A673 (cell line): Measurements from ENCODE around the gene UBE2E1. TPM values are rescaled to one million over a fixed set of nuclear protein-coding genes. Genes with fewer than 3 reads are reported as not detected.

Source experiments
- BruUV-seq: library from RNA; stranded (reverse); fragments of 400-500 nt; replicated peaks from 2 replicates; lab custom pipeline; 2021; lab: Mats Ljungman, UMichigan
- CTCF ChIA-PET: fragments of 300-600 bp; sonication (Branson Sonifier 250); formaldehyde crosslinking; loops from one replicate; lab custom pipeline; 2022; ENCODE audit warnings: antibody characterized with exemption; lab: Charles Lee
- POLR2A ChIA-PET: fragments of 300-600 bp; sonication (Branson Sonifier 250); formaldehyde crosslinking; loops from one replicate; lab custom pipeline; 2022; ENCODE audit warnings: antibody characterized with exemption; ENCODE audit not compliant: low non-redundant PET; lab: Charles Lee
- DNase-seq: peaks from one replicate; pipeline ENCODE4 v3.0.0-alpha.2; 2015; ENCODE audit warnings: low spot score
- H3K27ac ChIP-seq: fragments of 200-600 bp; sonication (generic); 2 replicates; pipeline ENCODE4 v1.5.1; 2016; ENCODE audit warnings: mixed run types, low read depth, mild to moderate bottlenecking, mixed read lengths, antibody characterized with exemption, low read length; ENCODE audit not compliant: poor library complexity, severe bottlenecking
- H3K27me3 ChIP-seq: fragments of 200-600 bp; sonication (generic); replicated peaks from 2 replicates; pipeline ENCODE4 v1.6.1; 2017; ENCODE audit warnings: mixed run types, low read depth, mild to moderate bottlenecking, mixed read lengths, antibody characterized with exemption, low read length; ENCODE audit not compliant: insufficient read depth, poor library complexity
- H3K36me3 ChIP-seq: fragments of 200-600 bp; sonication (generic); 2 replicates; pipeline ENCODE4 v1.6.1; 2016; ENCODE audit warnings: mixed run types, mild to moderate bottlenecking, mixed read lengths, antibody characterized with exemption, low read length; ENCODE audit not compliant: insufficient read depth, poor library complexity, severe bottlenecking
- H3K4me1 ChIP-seq: fragments of 200-600 bp; sonication (generic); 2 replicates; pipeline ENCODE4 v1.6.1; 2017; ENCODE audit warnings: mixed run types, mild to moderate bottlenecking, mixed read lengths, antibody characterized with exemption, low read length; ENCODE audit not compliant: insufficient read depth, poor library complexity, severe bottlenecking
- H3K4me3 ChIP-seq: fragments of 200-600 bp; sonication (generic); 2 replicates; pipeline ENCODE4 v1.5.1; 2016; ENCODE audit warnings: low read depth, mixed run types, mild to moderate bottlenecking, mixed read lengths, low read length; ENCODE audit not compliant: poor library complexity, severe bottlenecking
- H3K9me3 ChIP-seq: fragments of 200-600 bp; sonication (generic); 2 replicates; pipeline ENCODE4 v1.6.1; 2016; ENCODE audit warnings: mixed run types, low read depth, mild to moderate bottlenecking, mixed read lengths, antibody characterized with exemption, low read length; ENCODE audit not compliant: poor library complexity, severe bottlenecking
- CTCF ChIP-seq: fragments of 300-800, 200-600 bp; sonication (generic); conservative IDR thresholded peaks from 2 replicates; pipeline ENCODE4 v1.5.1; 2017; ENCODE audit warnings: low read depth, mild to moderate bottlenecking, antibody characterized with exemption, low read length, moderate library complexity, mixed read lengths
- EZH2 ChIP-seq: fragments of 200-600 bp; sonication (generic); IDR thresholded peaks from 2 replicates; pipeline ENCODE4 v1.6.1; 2017; ENCODE audit warnings: borderline replicate concordance, low read depth, mild to moderate bottlenecking, mixed read lengths, antibody characterized with exemption, low read length; ENCODE audit not compliant: poor library complexity, severe bottlenecking
- intact Hi-C: fragments of 100-400 bp; cut with micrococcal nuclease; formaldehyde crosslinking; loops from one replicate; pipeline ENCODE4 v1.10.0; 2022; ENCODE audit not compliant: unreplicated experiment
- total RNA-seq: library from RNA; stranded (reverse); gene quantifications from 2 replicates; pipeline ENCODE4 v1.2.3, GENCODE V29; 2021

Gene UBE2E1
- total RNA-seq, 1 experiment from 2014 or later = 144 TPM

- ChIA-PET POLR2A (no interaction called here), CTCF (no interaction called here)
- no TSS peak for BruUV-seq
- no peaks in the 10 kb centered on the region for H3K36me3 ChIP-seq
- H3K4me3 ChIP-seq = no peak overlapping the region
- no peaks in the 10 kb centered on the region for H3K4me1 ChIP-seq
- H3K27me3 ChIP-seq = no peaks in the 10 kb centered on the region
- no peaks in the 10 kb centered on the region for H3K9me3 ChIP-seq
- DNase-seq = no peak
- intact Hi-C loops = no loop called here
- H3K27ac ChIP-seq = no peak overlapping the region
- no peak for TF ChIP-seq EZH2
- no peak for TF ChIP-seq CTCF
Observed at GRCh38 chr3:23856286-23856685, 50.5 kb downstream of the UBE2E1 start.

- POLR2A ChIA-PET = no interaction called here
Observed at GRCh38 chr3:23859012-23859743, 53.4 kb downstream of the UBE2E1 start.

GRCh38 chr3:23859839-23860382, 54.2 kb downstream of the UBE2E1 start:
- ChIA-PET CTCF (no interaction called here), POLR2A (no interaction called here)
- TF ChIP-seq CTCF (no peak), EZH2 (no peak)
- intact Hi-C loops = no loop called here
- H3K27ac ChIP-seq = no peak overlapping the region
- no peaks in the 10 kb centered on the region for H3K36me3 ChIP-seq
- no peaks in the 10 kb centered on the region for H3K9me3 ChIP-seq
- no TSS peak for BruUV-seq
- no peaks in the 10 kb centered on the region for H3K4me1 ChIP-seq
- no peak overlapping the region for H3K4me3 ChIP-seq
- no peaks in the 10 kb centered on the region for H3K27me3 ChIP-seq
- no peak for DNase-seq

More at GRCh38 chr3:23859012-23859743, 53.4 kb downstream of the UBE2E1 start:
- intact Hi-C loops = no loop called here
- no peaks in the 10 kb centered on the region for H3K36me3 ChIP-seq
- H3K27ac ChIP-seq = no peak overlapping the region
- H3K4me1 ChIP-seq = no peaks in the 10 kb centered on the region
- H3K27me3 ChIP-seq = no peaks in the 10 kb centered on the region
- CTCF ChIA-PET = no interaction called here
- H3K4me3 ChIP-seq = no peak overlapping the region
- no TSS peak for BruUV-seq
- no peaks in the 10 kb centered on the region for H3K9me3 ChIP-seq
- TF ChIP-seq CTCF (no peak), EZH2 (no peak)
- no peak for DNase-seq
